Nephron progenitor cell (in vitro differentiated cells): ENCODE data around the gene KIF7.

Experiments
- DNase-seq: peaks from one replicate; pipeline ENCODE4 v3.0.0; 2021
- H3K27ac Mint-ChIP-seq: 2 replicates; pipeline ENCODE4 v1.8.0; 2021; ENCODE audit warnings: mild to moderate bottlenecking, moderate library complexity, mixed read lengths
- H3K27me3 Mint-ChIP-seq: 2 replicates; pipeline ENCODE4 v1.8.0; 2021; ENCODE audit warnings: mild to moderate bottlenecking, low read depth, mixed read lengths; ENCODE audit not compliant: poor library complexity
- H3K36me3 Mint-ChIP-seq: 2 replicates; pipeline ENCODE4 v1.8.0; 2021; ENCODE audit warnings: low read depth, mixed read lengths
- H3K4me1 Mint-ChIP-seq: 2 replicates; pipeline ENCODE4 v1.8.0; 2021; ENCODE audit warnings: mixed read lengths
- H3K4me3 Mint-ChIP-seq: 2 replicates; pipeline ENCODE4 v1.8.0; 2021; ENCODE audit warnings: mild to moderate bottlenecking, moderate library complexity, mixed read lengths
- H3K9me3 Mint-ChIP-seq: 2 replicates; pipeline ENCODE4 v1.8.0; 2021; ENCODE audit warnings: mild to moderate bottlenecking, moderate library complexity, mixed read lengths
- CTCF ChIP-seq: fragments of 200-600 bp; sonication (generic); IDR thresholded peaks from 2 replicates; pipeline ENCODE4 v1.5.0; 2021; ENCODE audit warnings: antibody characterized with exemption

KIF7 gene

GRCh38 chr15:89666858-89667705 is 11.8 kb upstream of the KIF7 start:
- Mint-ChIP-seq H3K27me3 (peaks cover 28% of the 10 kb centered on the region), H3K9me3 (no peaks in the 10 kb centered on the region), H3K4me3 (no peak overlapping the region), H3K4me1 (peaks cover 15% of the 10 kb centered on the region), H3K27ac (no peak overlapping the region), H3K36me3 (no peaks in the 10 kb centered on the region)
- TF ChIP-seq CTCF, result no peak
- DNase-seq, result no peak

- peak overlapping the region; percentile 20 for H3K4me3 Mint-ChIP-seq
- H3K36me3 Mint-ChIP-seq, result no peaks in the 10 kb centered on the region
- no peak for TF ChIP-seq CTCF
- DNase-seq, result no peak
- peaks cover 28% of the 10 kb centered on the region for H3K27me3 Mint-ChIP-seq
- no peak overlapping the region for H3K27ac Mint-ChIP-seq
- H3K4me1 Mint-ChIP-seq, result peaks cover 15% of the 10 kb centered on the region
- no peaks in the 10 kb centered on the region for H3K9me3 Mint-ChIP-seq
Measured at GRCh38 chr15:89666184-89666857, 11.1 kb upstream of the KIF7 start.

DNA sequence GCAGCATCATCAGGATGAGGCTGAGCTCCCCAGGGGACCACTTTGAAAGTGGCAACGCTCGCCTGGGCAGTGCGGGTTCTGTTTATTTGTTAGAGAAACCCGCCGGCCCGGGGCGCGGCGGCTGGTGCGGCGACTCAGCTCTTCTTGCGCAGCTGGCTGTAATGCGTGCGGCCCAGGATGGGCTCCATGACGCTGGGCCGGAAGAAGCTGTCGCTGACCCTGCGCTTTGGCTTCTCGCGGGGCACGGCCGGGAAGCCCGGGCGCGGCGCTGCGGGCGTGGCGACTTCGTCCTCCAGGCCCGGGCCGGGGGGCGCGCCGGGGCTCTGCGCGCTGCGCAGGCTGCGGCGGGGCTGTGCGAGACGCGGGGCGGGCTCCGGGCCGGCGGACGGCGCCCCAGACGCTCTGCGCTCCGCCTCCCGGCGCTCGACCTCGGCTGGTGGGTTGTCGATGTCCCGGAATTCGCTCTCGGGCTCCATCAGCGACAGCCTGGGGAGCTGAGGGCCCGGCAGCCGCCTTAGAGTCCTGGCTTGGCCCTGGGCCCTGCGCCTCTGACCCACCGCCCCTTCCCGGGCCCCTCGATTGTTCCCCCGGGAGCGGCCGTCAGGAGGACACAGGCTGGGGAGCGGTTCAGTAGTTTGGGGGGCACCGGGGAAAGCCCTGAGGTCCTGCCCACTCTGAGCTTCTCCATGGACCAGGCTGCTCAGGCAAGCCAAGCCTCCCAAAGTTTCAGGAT is 10.3 kb upstream of the KIF7 start:
- peaks cover 15% of the 10 kb centered on the region for H3K4me1 Mint-ChIP-seq
- peak overlapping the region; percentile 70 for H3K4me3 Mint-ChIP-seq
- TF ChIP-seq CTCF, result no peak
- no peaks in the 10 kb centered on the region for H3K36me3 Mint-ChIP-seq
- DNase-seq, result peak; percentile 83
- no peak overlapping the region for H3K27ac Mint-ChIP-seq
- peaks cover 1% of the 10 kb centered on the region for H3K9me3 Mint-ChIP-seq
- H3K27me3 Mint-ChIP-seq, result peaks cover 35% of the 10 kb centered on the region

DNA sequence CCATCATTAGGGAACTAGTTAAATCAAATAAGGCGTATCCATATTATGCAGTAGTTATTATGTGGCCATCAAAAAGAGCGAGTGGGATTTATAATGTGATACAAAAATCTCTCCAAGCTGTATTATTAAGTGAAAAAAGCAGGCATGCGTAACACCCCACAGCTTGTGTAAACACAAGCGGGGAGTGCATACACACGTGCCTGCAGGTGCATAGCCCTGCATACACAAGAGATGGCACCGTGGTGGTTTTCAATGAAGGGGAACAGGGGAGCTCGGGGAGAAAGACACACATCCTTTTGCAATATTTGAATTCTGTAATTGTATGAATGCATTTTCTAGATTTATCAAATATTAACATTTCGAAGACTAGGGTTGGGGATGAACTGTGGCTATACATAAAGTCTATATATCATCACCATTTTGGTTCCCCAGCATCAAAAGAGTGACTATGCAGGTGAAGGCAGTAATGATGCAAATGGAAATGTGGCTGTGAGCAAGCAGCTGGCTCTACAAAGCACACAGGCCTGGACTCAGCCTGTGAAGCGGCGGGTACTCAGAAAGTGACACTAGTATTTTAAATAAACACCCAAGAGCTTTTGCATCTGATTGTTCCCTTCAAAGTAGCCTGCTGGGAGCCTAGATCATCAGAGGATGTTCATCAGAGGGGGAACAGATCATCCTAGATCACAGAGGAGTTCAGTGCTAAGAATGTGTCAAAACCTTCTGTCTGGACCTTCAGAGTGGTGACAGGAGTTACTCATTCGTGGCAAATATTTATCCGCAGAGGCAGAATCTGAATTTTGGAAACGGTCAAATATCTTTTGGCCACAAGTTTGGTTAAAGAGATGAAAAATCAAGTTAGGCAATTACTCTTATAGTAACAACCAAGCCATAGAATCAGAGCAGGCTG is 9.4 kb upstream of the KIF7 start:
- no peaks in the 10 kb centered on the region for H3K36me3 Mint-ChIP-seq
- H3K27ac Mint-ChIP-seq, result no peak overlapping the region
- H3K9me3 Mint-ChIP-seq, result peaks cover 7% of the 10 kb centered on the region
- peaks cover 38% of the 10 kb centered on the region for H3K27me3 Mint-ChIP-seq
- no peak for DNase-seq
- peaks cover 15% of the 10 kb centered on the region for H3K4me1 Mint-ChIP-seq
- TF ChIP-seq CTCF, result no peak
- peak overlapping the region; percentile 70 for H3K4me3 Mint-ChIP-seq

DNA sequence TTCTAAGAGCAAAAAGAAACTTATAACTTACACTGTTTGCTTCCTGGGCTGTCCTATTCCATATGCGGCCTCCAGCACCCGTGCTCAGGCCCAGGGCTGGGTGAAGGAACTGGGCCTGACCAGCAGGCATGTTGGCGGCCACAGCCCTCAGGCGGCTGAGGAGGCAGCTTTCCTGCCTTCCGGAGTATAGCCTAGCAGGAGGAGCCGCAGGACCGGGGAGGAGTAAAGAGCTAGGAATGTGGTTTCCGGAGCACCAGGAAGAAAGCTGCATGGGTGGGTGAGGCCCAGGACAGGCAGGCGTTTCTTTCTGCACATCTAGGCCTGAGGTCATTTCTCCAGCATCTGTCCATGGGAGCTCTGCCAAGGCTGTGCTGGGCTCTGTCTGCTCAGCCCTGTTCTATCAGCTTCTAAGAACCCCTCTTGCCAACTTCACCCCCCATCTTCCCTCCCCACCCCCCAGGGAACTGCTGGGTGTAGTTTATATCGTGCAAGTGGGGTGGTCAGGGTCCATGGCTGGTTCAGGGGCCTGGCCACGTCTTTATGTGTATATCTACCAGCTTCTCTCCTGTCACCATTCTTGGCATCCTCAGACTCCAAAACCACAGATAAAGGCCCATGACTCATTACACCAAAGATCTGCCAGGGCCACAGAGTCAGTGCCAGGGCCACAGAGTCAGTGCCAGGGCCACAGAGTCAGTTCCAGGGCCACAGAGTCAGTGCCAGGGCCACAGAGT is 7.8 kb upstream of the KIF7 start:
- Mint-ChIP-seq H3K4me1 (peaks cover 15% of the 10 kb centered on the region), H3K4me3 (no peak overlapping the region), H3K36me3 (no peaks in the 10 kb centered on the region), H3K27me3 (peaks cover 42% of the 10 kb centered on the region), H3K27ac (no peak overlapping the region), H3K9me3 (peaks cover 7% of the 10 kb centered on the region)
- no peak for DNase-seq
- no peak for TF ChIP-seq CTCF
